H1 (cell line): Measurements from ENCODE around the gene CDRT4. TPM values are rescaled to one million over a fixed set of nuclear protein-coding genes. Genes with fewer than 3 reads are reported as not detected.

ENCODE experiments used
- CTCF ChIA-PET: fragments of 300-600 bp; sonication (Branson Sonifier 250); formaldehyde crosslinking; loops from one replicate; lab custom pipeline; 2021; ENCODE audit not compliant: partially characterized antibody; lab: Charles Lee
- POLR2A ChIA-PET: fragments of 300-600 bp; sonication (Branson Sonifier 250); formaldehyde crosslinking; loops from one replicate; lab custom pipeline; 2021; ENCODE audit warnings: inconsistent platforms; ENCODE audit not compliant: partially characterized antibody; lab: Charles Lee
- DNase-seq, 2 experiments: peaks; one replicate each; pipeline versions ENCODE4 v3.0.0 to v3.0.0-alpha.2; 2010 to 2022; ENCODE audit warnings: low spot score in 2 of 2, low read depth in 1 of 2, mixed read lengths in 1 of 2
- FAIRE-seq: peaks from 2 replicates; lab custom pipeline; 2011; peaks lifted over from hg19 to GRCh38; lab: Jason Lieb, UNC
- H2AFZ ChIP-seq: 2 replicates; pipeline ENCODE4 v1.8.1; 2012; ENCODE audit warnings: low read length, inconsistent platforms
- H2AK5ac ChIP-seq: 2 replicates; pipeline ENCODE4 v1.6.1; 2013; ENCODE audit warnings: low read depth, low read length
- H2BK120ac ChIP-seq: replicated peaks from 2 replicates; pipeline ENCODE3; 2013; ENCODE audit warnings: low read depth, low read length, inconsistent platforms
- H2BK12ac ChIP-seq: 2 replicates; pipeline ENCODE4 v1.6.1; 2013; ENCODE audit warnings: low read depth, low read length
- H2BK15ac ChIP-seq: 2 replicates; pipeline ENCODE4 v1.6.1; 2013; ENCODE audit warnings: low read length
- H2BK20ac ChIP-seq: 2 replicates; pipeline ENCODE4 v1.6.1; 2013; ENCODE audit warnings: low read length
- H2BK5ac ChIP-seq: 2 replicates; pipeline ENCODE4 v1.6.1; 2013; ENCODE audit warnings: low read depth, low read length
- H3K14ac ChIP-seq: 2 replicates; pipeline ENCODE4 v1.6.1; 2013; ENCODE audit warnings: inconsistent platforms; ENCODE audit not compliant: insufficient read length
- H3K18ac ChIP-seq: 2 replicates; pipeline ENCODE4 v1.6.1; 2013; ENCODE audit warnings: low read length; ENCODE audit errors: extremely low read depth
- H3K23ac ChIP-seq: 2 replicates; pipeline ENCODE4 v1.6.1; 2013; ENCODE audit warnings: inconsistent platforms; ENCODE audit not compliant: insufficient read length
- H3K23me2 ChIP-seq: 2 replicates; pipeline ENCODE4 v1.6.1; 2013; ENCODE audit warnings: low read depth, low read length
- H3K27ac ChIP-seq: 2 replicates; pipeline ENCODE4 v1.6.1; 2011; ENCODE audit warnings: low read depth, low read length, inconsistent platforms
- H3K27me3 ChIP-seq, 4 experiments: replicated peaks in 1 of 4; 1 replicate in 1 of 4; 2 replicates in 3 of 4; pipeline versions ENCODE4 v1.6.1 to v1.8.1; 2011 to 2013; ENCODE audit warnings: low read length in 3 of 4, mild to moderate bottlenecking in 3 of 4, inconsistent platforms in 2 of 4, mixed read lengths in 2 of 4, moderate library complexity in 1 of 4; ENCODE audit not compliant: control insufficient read depth in 3 of 4, insufficient read depth in 3 of 4; ENCODE audit errors: extremely low read depth in 1 of 4
- H3K36me3 ChIP-seq, 4 experiments: 2 replicates each; pipeline versions ENCODE4 v1.6.1 to v1.8.1; 2011 to 2013; ENCODE audit warnings: mild to moderate bottlenecking in 4 of 4, low read length in 3 of 4, moderate library complexity in 2 of 4, control low read depth in 1 of 4, inconsistent platforms in 1 of 4; ENCODE audit not compliant: insufficient read depth in 4 of 4, control insufficient read depth in 2 of 4
- H3K4ac ChIP-seq: replicated peaks from 2 replicates; pipeline ENCODE3; 2013; ENCODE audit warnings: low read length, low read depth, mixed read lengths, inconsistent platforms; ENCODE audit not compliant: insufficient read length
- H3K4me1 ChIP-seq, 4 experiments: replicated peaks in 1 of 4; 1 replicate in 1 of 4; 2 replicates in 3 of 4; pipeline versions ENCODE4 v1.6.1 to v1.8.1; 2011 to 2013; ENCODE audit warnings: low read length in 3 of 4, inconsistent platforms in 2 of 4, mixed read lengths in 1 of 4; ENCODE audit not compliant: insufficient read depth in 4 of 4, control insufficient read depth in 3 of 4
- H3K4me2 ChIP-seq, 2 experiments: 2 replicates each; pipeline versions ENCODE4 v1.6.1 to v1.8.1; 2011 to 2013; ENCODE audit warnings: low read depth in 2 of 2, low read length in 2 of 2, control low read depth in 1 of 2, inconsistent platforms in 1 of 2, mild to moderate bottlenecking in 1 of 2; ENCODE audit not compliant: insufficient read depth in 1 of 2
- H3K4me3 ChIP-seq, 4 experiments: fragments of 200-600, 300-600 bp in 1 of 4; sonication (generic), shearing (Covaris generic), sonication (Bioruptor Twin) in 1 of 4; 2 replicates each; pipeline versions ENCODE4 v1.5.1 to v1.8.1; 2011 to 2016; ENCODE audit warnings: low read length in 4 of 4, low read depth in 3 of 4, control low read depth in 2 of 4, inconsistent platforms in 2 of 4, mild to moderate bottlenecking in 2 of 4, mixed read lengths in 1 of 4, moderate library complexity in 1 of 4; ENCODE audit not compliant: insufficient read depth in 2 of 4; ENCODE audit errors: extremely low read depth in 1 of 4
- H3K56ac ChIP-seq: replicated peaks from 2 replicates; pipeline ENCODE3; 2013; ENCODE audit warnings: low read depth, mild to moderate bottlenecking, mixed read lengths, low read length, inconsistent platforms; ENCODE audit not compliant: insufficient read length
- H3K79me1 ChIP-seq: 2 replicates; pipeline ENCODE4 v1.6.1; 2013; ENCODE audit warnings: low read depth, low read length, control low read depth
- H3K79me2 ChIP-seq, 2 experiments: 2 replicates each; pipeline versions ENCODE4 v1.6.1 to v1.8.1; 2012 to 2013; ENCODE audit warnings: low read length in 2 of 2, mild to moderate bottlenecking in 2 of 2, inconsistent platforms in 1 of 2; ENCODE audit not compliant: insufficient read depth in 2 of 2, control insufficient read depth in 1 of 2
- H3K9ac ChIP-seq, 4 experiments: replicated peaks in 1 of 4; 1 replicate in 1 of 4; 2 replicates in 3 of 4; pipeline versions ENCODE4 v1.6.1 to v1.8.1; 2011 to 2013; ENCODE audit warnings: low read depth in 3 of 4, low read length in 3 of 4, control low read depth in 2 of 4, mild to moderate bottlenecking in 2 of 4, moderate library complexity in 2 of 4, inconsistent platforms in 1 of 4; ENCODE audit errors: extremely low read depth in 1 of 4
- H3K9me3 ChIP-seq, 2 experiments: 2 replicates each; pipeline versions ENCODE4 v1.6.1 to v1.8.1; 2012 to 2013; ENCODE audit warnings: mild to moderate bottlenecking in 2 of 2, moderate library complexity in 2 of 2, control low read depth in 1 of 2, inconsistent platforms in 1 of 2, low read depth in 1 of 2, low read length in 1 of 2, mixed read lengths in 1 of 2; ENCODE audit not compliant: insufficient read depth in 2 of 2
- H4K20me1 ChIP-seq, 2 experiments: replicated peaks in 1 of 2; 2 replicates each; pipeline versions ENCODE3 to v1.8.1; 2011 to 2013; ENCODE audit warnings: inconsistent platforms in 2 of 2, low read length in 2 of 2, mild to moderate bottlenecking in 1 of 2; ENCODE audit not compliant: insufficient read depth in 2 of 2, control insufficient read depth in 1 of 2
- H4K5ac ChIP-seq: 2 replicates; pipeline ENCODE4 v1.6.1; 2013; ENCODE audit warnings: low read length, low read depth, mixed read lengths, inconsistent platforms; ENCODE audit not compliant: insufficient read length
- H4K8ac ChIP-seq: 2 replicates; pipeline ENCODE4 v1.8.0; 2013; ENCODE audit warnings: mild to moderate bottlenecking, moderate library complexity, low read length, inconsistent platforms; ENCODE audit not compliant: insufficient read depth; ENCODE audit errors: extremely low read depth
- H4K91ac ChIP-seq: replicated peaks from 2 replicates; pipeline ENCODE3; 2013; ENCODE audit warnings: low read length, mixed read lengths, inconsistent platforms; ENCODE audit not compliant: insufficient read length
- ATF2 ChIP-seq: IDR thresholded peaks from 2 replicates; pipeline ENCODE4 v1.6.1; 2012; ENCODE audit warnings: low read length, inconsistent platforms
- CBX8 ChIP-seq: fragments of 300-800, 300-1000 bp; sonication (generic); IDR thresholded peaks from 2 replicates; pipeline ENCODE4 v1.7.1; 2016; ENCODE audit warnings: low read depth, low read length, borderline replicate concordance
- EP300 ChIP-seq, 2 experiments: IDR thresholded peaks; 1 replicate in 1 of 2; 2 replicates in 1 of 2; pipeline ENCODE4 v1.6.1; 2011 to 2012; ENCODE audit warnings: low read depth in 2 of 2, low read length in 2 of 2, mild to moderate bottlenecking in 2 of 2, borderline replicate concordance in 1 of 2, inconsistent platforms in 1 of 2, moderate library complexity in 1 of 2
- JUND ChIP-seq: IDR thresholded peaks from 2 replicates; pipeline ENCODE4 v1.6.1; 2011; ENCODE audit warnings: mild to moderate bottlenecking, improper control_type of control experiment, low read length
- MAFK ChIP-seq: IDR thresholded peaks from 2 replicates; pipeline ENCODE4 v1.6.1; 2012; ENCODE audit warnings: low read depth, mild to moderate bottlenecking, improper control_type of control experiment, low read length
- SP2 ChIP-seq: IDR thresholded peaks from 2 replicates; pipeline ENCODE4 v1.6.1; 2012; ENCODE audit warnings: mild to moderate bottlenecking, low read length, inconsistent platforms
- USF2 ChIP-seq: IDR thresholded peaks from 2 replicates; pipeline ENCODE4 v1.6.1; 2011; ENCODE audit warnings: low read length, improper control_type of control experiment
- YY1 ChIP-seq: IDR thresholded peaks from 2 replicates; pipeline ENCODE4 v1.6.1; 2011; ENCODE audit warnings: low read depth, mild to moderate bottlenecking, low read length
- WGBS, 2 experiments: shearing (Covaris generic) in 1 of 2; methylation state at CpG; one replicate each; pipeline versions ENCODE4 v1.1.6 to v1.1.7; 2013 to 2015; ENCODE audit warnings: low lambda C conversion rate in 2 of 2, mixed read lengths in 2 of 2, inconsistent platforms in 1 of 2, low coverage in 1 of 2, missing lambda C conversion rate in 1 of 2; ENCODE audit not compliant: insufficient replicate concordance in 2 of 2, insufficient coverage in 1 of 2, insufficient read length in 1 of 2; ENCODE audit errors: extremely low coverage in 1 of 2, missing lambda C conversion rate in 1 of 2; 5-methylcytosine and 5-hydroxymethylcytosine counted together
- polyA plus RNA-seq, 7 experiments: library from polyadenylated mRNA; depleted of rRNA in 3 of 7; stranded (reverse) in 5 of 7; unstranded in 2 of 7; fragments of >200 nt in 5 of 7; fragments of 200-250 nt in 2 of 7; gene quantifications; 1 replicate in 5 of 7; 2 replicates in 1 of 7; 4 replicates in 1 of 7; pipeline versions ENCODE4 v1.2.1 to v1.2.3, GENCODE V29; 2011 to 2013; ENCODE audit warnings: missing spikeins in 2 of 7, mixed read lengths in 2 of 7
- total RNA-seq: library from RNA; stranded (reverse); fragmentation: NEBNext Ultra II Directional; extraction: Animal tissue kit (Norgen Biotek cat#: 25700); gene quantifications from 2 replicates; pipeline ENCODE4 v1.2.1, GENCODE V29; 2021

CDRT4 gene
- total and polyA plus RNA-seq, 2 of the 8 experiments (the other 6 are each of a cell fraction or from before 2014, with no cell fraction given) = 2.6 to 5.6 TPM

GRCh38 chr17:15492186-15492585 lies 24.8 kb upstream of the CDRT4 start:
- Histone ChIP-seq H3K36me3 (peaks cover 0 to 3% (median 2%) of the 10 kb centered on the region in 4 experiments; a peak in 1 of 8 replicates), H4K5ac (no peak overlapping the region), H3K79me2 (no peaks in the 10 kb centered on the region), H4K91ac (no peak overlapping the region), H4K20me1 (no peaks in the 10 kb centered on the region), H2AK5ac (no peak overlapping the region), H3K23me2 (no peaks in the 10 kb centered on the region), H2BK15ac (no peak overlapping the region), H3K14ac (no peak overlapping the region), H3K4ac (no peak overlapping the region), H3K27ac (no peak overlapping the region), H3K23ac (no peak overlapping the region), H3K9me3 (no peaks in the 10 kb centered on the region; a peak in 1 of 4 replicates), H2BK12ac (no peak overlapping the region; the same call in 1 of the 2 replicates), H3K4me2 (no peak overlapping the region), H3K4me3 (no peak overlapping the region), H3K56ac (no peak overlapping the region), H3K4me1 (peaks cover 4 to 13% (median 6%) of the 10 kb centered on the region in 4 experiments), H3K9ac (no peak overlapping the region), H2BK5ac (no peak overlapping the region), H3K79me1 (no peaks in the 10 kb centered on the region), H2BK20ac (peak overlapping the region; percentile 36; the same call in 1 of the 2 replicates), H3K27me3 (no peaks in the 10 kb centered on the region), H4K8ac (no peak overlapping the region), H2BK120ac (no peak overlapping the region), H2AFZ (no peak overlapping the region), H3K18ac (no peak overlapping the region)
- no peak for TF ChIP-seq CBX8
- no peak for TF ChIP-seq YY1
- no peak for TF ChIP-seq JUND
- no peak for TF ChIP-seq USF2
- TF ChIP-seq EP300 (IDR thresholded peaks at IDR 0.05; ENCODE audit: borderline replicate concordance in 1 of 2, low read depth in 2 of 2, low read length in 2 of 2) = no peak
- no peak for TF ChIP-seq ATF2
- no peak for TF ChIP-seq SP2
- no peak for TF ChIP-seq MAFK
- ChIA-PET POLR2A (interaction anchor here (1.0 kb wide), 2 partner anchors 8 to 11 kb away, joined by 3 to 4 read pairs; no protein-coding TSS in a partner anchor), CTCF (interaction anchor here (1.0 to 3.7 kb wide), 2 partner anchors 11 to 234 kb away, joined by 3 to 15 read pairs; no protein-coding TSS in a partner anchor)
- DNase-seq (no peak), FAIRE-seq (no peak)
- 88% methylated on average over 4 of the region's 4 CpGs; no CpG with 5 or more reads in 1 of the 2 experiments for WGBS, 2 experiments
